HG03135 (cell line): ENCODE measurements around the gene GET3.

Source experiments
- ATAC-seq: cut with Tn5 transposase; IDR thresholded peaks from one replicate; pipeline ENCODE4 v1.9.1; 2021; ENCODE audit warnings: mild to moderate bottlenecking, moderate library complexity; ENCODE audit not compliant: unreplicated experiment

GET3 gene

DNA sequence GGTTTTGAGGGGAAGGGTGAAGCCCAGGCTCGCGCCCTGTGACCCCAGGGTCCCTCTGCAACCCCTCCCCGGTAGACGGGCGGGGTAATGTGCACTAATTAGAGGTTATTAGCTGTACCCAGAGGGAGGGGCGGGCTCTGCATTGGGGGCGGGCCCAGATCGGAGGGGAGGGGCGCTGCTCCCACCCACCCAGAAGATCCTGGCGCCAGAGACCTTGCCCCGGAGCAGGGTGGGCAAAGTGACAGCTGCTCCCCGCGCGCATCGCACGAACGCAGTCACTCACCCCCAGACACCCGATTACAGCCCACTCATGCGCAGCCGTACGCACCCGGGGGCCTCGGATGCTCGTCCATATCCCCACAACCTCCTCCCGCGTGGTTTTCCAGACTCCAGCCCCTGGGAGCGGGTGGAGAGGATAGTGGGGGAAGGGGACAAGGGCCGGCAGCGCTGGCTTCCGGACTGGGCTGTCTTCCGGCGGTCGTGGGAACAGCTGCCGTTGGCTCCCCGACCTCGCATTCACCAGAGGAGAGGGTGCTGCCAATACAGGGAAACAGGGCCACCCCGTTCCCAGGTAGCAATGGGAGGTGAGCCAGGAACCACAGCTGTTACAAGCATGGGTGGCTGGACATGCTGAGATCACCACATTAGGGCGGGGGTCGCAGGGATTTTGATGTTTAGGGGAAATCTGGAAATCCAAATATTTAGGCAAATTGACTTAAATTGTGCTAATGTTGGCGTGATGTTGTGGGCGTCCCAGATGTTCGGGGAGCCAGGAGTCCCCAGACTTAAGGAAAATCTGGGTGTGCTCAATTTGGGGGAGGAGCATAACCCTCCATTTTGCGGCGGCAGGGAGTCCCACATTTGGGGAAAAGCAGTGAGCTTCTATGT is 41.0 kb downstream of the GET3 start:
- ATAC-seq, result no peak

DNA sequence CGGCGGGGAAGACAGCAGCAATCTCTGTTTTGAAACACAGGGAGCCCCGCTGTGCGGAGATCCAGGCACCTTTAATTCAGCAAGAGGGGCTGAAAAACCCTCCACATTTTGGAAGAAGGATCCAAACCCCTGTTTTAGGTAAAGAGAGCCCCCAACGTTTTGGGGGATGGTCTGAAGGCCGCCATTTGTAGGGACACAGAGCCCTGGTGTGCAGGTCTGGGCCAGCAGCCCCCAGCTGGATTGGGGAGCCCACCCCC is 41.5 kb downstream of the GET3 start:
- no peak for ATAC-seq

GRCh38 chr19:12779162-12779993 is 42.1 kb downstream of the GET3 start:
- ATAC-seq, result no peak

DNA sequence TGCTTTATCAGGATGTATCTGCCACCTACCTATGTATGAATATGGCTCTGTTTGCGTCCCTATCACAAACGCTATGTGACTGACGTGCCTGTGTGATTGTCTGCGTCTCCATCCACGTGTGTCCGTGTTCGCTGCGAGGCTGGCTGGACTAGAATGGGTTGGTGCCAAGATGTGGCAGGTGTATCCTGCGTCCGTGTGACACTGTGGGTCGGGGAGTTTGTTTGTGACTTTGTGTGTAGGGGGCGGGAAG is 44.8 kb downstream of the GET3 start:
- peak; percentile 4 for ATAC-seq

GRCh38 chr19:12782424-12783290 is 45.4 kb downstream of the GET3 start:
- ATAC-seq, result peak; percentile 33

DNA sequence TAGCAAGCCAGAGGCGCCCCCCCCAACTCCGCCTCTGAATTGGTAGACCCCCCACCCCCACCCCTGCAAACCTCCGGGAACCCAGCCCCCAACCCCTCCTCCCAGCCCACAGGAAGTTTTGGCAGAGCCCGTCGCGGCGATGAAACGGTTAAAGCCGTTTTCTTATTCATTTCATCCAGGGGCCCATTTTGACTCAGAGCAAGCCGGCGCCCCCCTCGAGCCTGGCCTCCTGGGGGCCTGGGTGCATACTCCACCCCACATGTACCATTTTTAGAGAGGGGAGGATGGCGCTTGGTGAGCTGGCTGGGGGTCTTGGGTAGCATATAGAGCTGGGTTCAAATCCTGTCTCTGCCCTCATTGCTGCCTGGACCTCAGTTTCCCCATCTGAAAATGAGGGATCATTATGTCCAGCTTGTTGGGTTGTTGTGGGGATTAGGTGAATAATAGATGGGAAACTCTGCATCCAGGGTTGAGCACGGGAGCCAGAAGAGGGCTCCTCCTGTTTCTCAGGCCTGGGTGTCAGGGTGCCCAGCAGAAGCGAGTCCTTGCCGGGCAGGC is 46.1 kb downstream of the GET3 start:
- no peak for ATAC-seq

- ATAC-seq, result no peak
Observed at GRCh38 chr19:12783849-12784393, 46.6 kb downstream of the GET3 start.

DNA sequence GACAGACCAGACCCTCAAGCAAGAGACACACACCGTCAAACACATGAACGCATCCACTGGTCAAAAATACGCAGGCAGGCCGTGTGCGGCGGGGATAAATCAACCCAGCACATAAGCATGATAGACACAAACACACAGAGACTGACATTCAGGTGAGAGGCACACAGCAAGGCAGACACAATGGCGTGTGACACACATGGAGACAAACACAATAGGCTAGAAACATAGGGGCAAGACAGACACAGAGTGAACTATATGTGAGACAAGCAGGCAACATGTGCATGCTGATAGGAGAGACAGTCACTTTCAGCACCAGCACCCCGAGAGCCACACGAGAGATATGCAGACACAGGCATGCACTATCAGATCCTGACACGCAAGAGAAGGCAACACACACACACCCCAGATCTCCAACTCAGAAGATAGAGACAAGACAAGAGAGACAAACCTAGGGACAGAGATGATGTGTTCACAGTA is 47.1 kb downstream of the GET3 start:
- ATAC-seq, result no peak

GRCh38 chr19:12784871-12785430 is 47.7 kb downstream of the GET3 start:
- no peak for ATAC-seq

DNA sequence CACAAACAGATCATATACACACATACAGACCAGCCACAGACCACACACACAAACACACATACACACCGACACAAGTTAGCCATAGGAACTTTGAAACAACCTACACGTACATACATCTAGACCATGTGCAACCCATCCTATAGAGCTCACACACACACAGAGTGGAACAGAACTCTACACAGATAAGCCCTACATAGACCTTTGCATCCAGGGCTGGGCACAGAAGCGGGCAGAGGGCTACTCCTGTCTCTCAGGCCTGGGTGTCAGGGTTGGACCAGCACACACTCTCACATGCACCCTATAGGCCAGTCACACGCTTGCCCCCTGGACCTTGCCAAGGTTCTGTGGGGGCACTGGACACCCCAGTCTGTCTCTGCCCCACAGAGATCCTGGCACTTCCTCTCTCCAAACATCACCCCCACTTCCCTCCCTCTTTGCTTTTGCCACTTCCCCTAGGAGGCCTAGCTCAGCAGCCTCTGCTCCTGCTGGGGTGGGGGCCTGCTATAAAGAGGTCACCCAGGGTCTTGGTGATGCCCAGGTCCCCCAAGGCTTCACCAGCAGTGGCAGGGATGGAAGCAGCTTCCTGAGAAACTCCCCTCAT is 48.2 kb downstream of the GET3 start:
- no peak for ATAC-seq

GRCh38 chr19:12786141-12786870 is 49.0 kb downstream of the GET3 start:
- ATAC-seq, result no peak

DNA sequence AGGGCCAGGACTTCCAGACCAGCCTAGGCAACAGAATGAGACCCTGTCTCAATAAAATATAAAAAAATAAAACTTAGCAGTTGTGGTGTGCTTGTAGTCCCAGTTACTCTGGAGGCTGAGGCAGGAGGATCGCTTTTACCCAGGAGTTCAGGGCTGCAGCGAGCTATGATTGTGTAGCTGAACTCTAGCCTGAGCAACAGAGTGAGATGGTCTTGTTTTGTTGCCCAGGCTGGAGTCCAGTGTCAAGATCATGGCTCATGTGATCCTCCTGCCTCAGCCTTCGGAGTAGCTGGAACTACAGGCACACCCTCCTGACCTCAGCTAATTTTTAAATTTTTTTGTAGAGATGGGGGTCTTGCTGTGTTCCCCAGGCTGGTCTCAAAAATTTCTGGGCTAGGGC is 49.7 kb downstream of the GET3 start:
- ATAC-seq, result no peak

DNA sequence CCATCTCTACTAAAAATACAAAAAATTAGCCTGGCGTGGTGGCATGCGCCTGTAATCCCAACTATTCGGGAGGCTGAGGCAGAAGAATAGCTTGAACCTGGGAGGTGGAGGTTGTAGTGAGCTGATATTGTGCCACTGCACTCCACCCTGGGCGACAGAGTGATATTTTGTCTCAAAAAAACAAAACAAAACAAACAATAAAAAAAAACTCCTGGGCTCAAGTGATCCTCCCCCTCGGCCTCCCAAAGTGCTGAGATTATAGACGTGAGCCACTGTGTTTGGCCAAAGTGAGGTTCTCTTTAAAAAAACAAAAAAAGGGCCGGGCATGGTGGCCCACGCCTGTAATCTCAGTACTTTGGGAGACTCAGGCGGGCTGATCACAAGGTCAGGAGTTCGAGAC is 50.2 kb downstream of the GET3 start:
- ATAC-seq, result no peak

GRCh38 chr19:12788042-12788681 is 50.9 kb downstream of the GET3 start:
- ATAC-seq, result no peak

- no peak for ATAC-seq
Observed at GRCh38 chr19:12788682-12789097, 51.4 kb downstream of the GET3 start.

DNA sequence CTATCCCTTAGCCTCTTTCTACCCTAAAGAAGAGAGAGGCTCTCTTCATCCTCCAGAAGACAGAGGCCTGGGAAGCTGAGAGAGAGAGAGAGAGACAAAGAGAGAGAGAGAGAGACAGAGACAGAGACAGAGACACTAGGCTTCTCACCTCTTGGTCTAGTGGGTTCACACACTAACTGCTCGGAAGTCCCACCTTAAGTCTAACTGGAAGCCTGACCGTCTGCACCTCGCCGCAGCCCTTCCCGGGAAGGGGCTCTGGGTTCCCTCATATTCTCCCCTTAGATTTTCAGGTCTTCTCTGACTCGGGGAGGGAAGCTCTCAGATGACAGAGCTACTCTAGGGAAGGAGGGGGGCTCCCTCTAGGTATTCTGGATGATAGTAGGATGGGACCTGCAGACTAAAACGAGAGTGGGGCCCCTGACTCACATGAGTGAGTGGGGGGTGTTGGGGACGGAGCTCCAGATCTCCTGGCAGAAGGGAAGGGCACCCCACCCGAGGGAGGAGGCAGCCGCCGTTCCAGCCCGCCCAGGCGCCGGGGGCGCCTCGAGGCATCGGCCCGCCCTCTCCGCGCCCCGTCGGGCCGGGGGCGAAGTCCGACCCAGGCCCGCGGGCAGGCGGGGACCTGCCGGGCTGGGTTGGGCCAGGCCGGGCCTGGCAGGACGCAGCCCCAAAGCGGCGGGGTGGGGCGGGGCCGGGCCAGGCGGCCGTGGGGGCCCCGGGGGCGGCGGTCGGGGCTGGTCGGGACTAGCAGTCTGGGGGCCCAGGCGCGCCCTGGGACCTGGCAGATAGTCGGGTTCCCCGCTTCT is 52.0 kb downstream of the GET3 start:
- no peak for ATAC-seq

DNA sequence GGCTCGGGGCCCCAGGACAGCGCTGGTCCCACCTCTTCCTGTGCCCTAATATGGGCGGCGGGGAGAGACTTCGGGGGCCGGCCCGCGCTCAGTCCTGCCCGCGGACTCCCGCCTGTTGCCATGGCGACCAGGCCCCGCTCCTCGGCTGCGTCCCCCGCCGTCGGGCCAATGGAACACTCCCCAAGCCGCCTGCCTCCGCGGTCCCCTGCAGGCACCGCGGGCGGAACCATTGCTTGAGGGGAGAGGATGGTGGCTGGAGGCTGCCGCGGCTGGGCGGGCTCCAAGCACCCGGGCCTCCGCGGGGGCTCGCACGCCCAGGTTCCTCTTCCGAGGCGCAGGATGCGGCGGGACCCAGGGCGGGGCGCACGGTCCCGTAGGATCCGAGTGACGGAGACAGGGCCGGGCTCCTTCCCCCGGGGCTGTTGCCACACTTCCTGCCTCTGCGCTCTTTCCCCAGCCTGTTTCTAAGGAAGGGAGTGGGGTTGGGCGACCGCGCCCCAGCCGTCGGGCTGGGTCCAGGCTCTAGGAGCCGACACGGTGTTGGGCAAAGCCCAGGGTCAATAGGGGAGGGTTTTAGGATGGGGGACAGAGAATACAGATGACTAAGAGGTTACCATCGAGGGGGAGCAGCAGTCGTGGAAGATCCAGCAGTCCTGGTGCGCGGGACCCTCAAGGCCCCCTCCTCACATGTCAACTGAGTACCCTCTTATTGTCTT is 52.8 kb downstream of the GET3 start:
- ATAC-seq, result peak; percentile 46
